Dedifferentiated amniotic fluid mesenchymal stem cell (primary cell): Measurements from ENCODE around the gene GPR42.
A peak's percentile ranks its signal among the peaks of the same experiment; 100 is the strongest.
"Not testable (repeated sequence)": the region's sequence is repeated elsewhere in the genome, so short reads cannot be mapped to it uniquely, and the experiment has no call there.

Experiments
- DNase-seq: peaks from one replicate; pipeline ENCODE4 v3.0.0-alpha.2; 2016; ENCODE audit errors: extremely low spot score

GPR42 gene

DNA sequence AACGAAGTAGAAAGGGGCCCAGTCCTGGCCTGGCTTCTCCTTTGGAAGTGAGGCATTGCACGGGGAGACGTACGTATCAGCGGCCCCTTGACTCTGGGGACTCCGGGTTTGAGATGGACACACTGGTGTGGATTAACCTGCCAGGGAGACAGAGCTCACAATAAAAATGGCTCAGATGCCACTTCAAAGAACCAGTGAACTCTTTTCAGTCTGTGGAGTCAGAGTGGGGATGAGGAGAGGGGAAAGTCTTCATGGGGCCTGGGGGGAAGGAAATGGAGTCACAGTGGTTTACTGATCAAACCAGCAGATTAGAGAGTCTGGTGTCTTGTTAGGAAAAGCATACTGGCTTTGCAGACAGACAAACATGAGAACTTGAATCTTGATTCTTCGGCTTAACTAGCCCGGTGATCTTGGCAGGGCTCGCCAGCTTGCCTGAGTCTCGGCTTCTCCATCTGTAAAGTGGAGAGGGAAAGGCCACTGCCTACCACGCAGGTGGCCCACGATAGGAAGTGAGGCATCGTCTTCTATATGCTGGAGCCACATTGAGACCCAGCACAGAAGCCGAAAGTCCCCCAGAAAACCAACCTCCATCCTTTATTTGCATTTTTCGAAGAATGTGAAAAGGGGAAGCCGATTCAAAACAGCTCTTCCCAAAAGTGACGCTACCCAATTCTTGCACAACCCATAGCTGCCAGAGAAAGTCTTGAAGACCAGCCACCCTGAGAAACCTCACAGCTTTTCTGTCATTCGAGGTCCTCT is 23.5 kb upstream of the GPR42 start, which contains the start of gene FFAR1:
TSS of gene FFAR1 (plus strand) at position 732 of the 759 bp plus-strand sequence. CDS start 3,650 bp downstream, outside the sequence.
- DNase-seq, result no peak

DNA sequence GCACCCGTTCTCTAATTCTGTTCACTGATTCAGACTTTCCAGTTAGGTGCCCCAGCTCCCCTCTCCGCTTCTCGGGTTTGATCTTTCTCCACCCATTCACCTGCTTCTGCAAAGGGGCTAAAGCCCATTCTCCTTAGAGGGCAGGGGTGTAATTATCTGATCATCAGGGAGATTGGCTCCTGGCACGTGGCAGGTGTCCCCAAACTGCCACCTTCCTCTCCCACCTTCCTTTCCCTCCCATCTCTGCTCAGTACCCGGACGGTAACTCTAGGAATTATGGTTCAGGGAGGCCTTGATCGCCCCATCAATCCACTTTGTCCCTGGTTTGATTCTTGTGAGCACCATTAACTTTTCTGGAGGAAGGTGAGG is 23.0 kb upstream of the GPR42 start:
- DNase-seq, result no peak

DNA sequence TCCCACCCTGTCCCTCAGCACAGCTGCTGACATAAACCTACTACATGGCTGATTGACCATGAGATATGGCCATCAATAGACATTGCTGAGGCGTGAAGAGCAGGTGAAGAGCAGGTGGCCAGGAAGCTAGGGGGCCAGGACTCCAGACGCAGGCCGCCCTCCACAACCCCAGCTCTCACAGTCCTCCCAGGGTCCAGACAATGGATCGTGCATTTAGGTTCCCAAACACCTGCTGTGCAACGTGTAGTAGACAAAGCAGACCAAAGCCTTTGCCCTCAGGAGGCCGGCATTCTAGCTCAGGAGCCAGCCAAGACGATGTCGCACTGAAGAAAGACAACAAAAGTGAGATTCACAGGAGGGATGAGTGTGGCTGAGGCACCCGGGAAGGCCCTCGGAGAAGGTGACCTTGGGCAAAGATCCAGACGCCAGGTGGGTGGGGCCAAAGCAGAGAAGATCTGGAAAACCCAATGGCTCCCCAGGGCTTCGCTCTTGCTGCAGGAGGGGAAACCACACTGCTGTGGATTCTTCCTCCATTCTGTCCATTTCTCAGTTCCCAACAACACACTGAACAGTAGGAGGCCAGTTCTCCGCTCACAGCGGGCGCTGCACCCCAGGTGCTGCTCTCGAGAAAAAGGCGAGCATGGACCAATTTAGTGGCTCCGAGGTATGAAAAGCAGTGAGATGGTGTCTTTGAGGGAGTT is 21.8 kb upstream of the GPR42 start:
- no peak for DNase-seq

DNA sequence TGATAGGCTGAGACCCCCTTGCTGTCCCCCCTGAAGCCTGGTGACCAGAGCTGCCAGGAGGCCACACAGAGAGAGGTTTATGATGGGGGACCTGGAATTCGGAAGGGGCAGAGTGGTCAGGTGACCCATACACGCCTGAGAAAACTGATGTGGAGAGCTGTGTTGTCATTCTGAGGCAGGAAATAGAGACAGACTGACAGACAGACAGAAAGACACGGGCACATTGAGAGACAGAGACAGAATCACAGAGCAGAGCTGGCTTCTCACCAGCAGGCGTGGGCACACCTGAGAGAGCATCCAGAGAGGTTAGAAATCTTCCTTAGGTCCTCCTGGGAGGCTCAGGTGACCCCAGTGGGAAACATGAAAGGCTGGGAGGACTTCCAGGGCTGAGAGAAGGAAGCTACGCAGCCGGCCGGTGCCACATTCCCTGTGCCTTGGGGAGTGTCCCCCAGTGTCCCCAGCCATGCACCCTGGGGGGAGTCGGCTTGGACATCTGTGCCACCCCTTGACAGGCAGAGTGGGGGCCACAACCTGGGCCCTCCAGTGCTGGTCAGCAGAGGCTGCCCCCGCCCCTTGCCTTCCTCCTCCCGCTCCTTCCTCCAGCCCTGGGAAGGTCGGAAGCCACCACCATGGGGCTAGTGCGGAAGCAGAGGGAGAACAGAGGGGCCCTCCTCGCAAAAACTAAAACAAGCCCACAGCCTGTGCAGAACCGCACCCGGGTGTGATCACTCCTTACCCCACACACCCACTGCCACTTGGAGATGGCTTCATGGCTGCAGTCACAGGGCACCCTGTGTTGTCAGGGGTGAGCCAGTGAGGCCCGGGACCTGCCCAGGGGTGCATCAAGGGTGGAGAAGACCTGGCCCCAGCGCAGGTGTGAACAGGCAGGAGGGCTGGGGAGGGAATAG is 21.0 kb upstream of the GPR42 start:
- no peak for DNase-seq

DNA sequence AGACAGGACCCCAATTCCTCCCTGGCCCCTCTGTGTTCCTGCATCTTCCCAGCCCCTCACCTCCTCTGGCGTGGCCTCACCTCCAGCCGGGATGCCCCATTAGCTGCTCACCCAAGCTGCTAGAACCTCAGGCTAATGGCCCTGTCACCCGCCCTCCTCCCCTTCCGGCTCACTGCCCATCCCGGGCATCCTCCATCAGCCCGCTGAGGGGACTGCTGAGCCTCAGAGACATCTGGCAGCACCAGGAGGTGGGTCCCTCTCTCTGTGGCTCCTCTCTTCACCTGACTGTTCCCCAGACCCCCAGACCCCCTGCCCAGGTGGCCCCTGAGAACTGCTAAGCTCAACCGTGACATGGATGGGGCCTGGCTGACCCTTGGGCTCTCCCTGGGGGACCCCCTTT is 20.3 kb upstream of the GPR42 start:
- no peak for DNase-seq

DNA sequence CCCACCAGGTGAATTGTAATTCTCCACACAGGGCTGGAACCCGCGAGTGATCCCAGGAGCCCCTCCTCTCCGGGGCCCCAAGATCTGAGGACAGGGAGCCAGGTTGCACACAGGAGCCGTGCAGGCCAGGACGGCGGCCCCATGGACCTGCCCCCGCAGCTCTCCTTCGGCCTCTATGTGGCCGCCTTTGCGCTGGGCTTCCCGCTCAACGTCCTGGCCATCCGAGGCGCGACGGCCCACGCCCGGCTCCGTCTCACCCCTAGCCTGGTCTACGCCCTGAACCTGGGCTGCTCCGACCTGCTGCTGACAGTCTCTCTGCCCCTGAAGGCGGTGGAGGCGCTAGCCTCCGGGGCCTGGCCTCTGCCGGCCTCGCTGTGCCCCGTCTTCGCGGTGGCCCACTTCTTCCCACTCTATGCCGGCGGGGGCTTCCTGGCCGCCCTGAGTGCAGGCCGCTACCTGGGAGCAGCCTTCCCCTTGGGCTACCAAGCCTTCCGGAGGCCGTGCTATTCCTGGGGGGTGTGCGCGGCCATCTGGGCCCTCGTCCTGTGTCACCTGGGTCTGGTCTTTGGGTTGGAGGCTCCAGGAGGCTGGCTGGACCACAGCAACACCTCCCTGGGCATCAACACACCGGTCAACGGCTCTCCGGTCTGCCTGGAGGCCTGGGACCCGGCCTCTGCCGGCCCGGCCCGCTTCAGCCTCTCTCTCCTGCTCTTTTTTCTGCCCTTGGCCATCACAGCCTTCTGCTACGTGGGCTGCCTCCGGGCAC is 19.3 kb upstream of the GPR42 start:
- no peak for DNase-seq

DNA sequence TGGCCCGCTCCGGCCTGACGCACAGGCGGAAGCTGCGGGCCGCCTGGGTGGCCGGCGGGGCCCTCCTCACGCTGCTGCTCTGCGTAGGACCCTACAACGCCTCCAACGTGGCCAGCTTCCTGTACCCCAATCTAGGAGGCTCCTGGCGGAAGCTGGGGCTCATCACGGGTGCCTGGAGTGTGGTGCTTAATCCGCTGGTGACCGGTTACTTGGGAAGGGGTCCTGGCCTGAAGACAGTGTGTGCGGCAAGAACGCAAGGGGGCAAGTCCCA is 18.8 kb upstream of the GPR42 start:
- no peak for DNase-seq

DNA sequence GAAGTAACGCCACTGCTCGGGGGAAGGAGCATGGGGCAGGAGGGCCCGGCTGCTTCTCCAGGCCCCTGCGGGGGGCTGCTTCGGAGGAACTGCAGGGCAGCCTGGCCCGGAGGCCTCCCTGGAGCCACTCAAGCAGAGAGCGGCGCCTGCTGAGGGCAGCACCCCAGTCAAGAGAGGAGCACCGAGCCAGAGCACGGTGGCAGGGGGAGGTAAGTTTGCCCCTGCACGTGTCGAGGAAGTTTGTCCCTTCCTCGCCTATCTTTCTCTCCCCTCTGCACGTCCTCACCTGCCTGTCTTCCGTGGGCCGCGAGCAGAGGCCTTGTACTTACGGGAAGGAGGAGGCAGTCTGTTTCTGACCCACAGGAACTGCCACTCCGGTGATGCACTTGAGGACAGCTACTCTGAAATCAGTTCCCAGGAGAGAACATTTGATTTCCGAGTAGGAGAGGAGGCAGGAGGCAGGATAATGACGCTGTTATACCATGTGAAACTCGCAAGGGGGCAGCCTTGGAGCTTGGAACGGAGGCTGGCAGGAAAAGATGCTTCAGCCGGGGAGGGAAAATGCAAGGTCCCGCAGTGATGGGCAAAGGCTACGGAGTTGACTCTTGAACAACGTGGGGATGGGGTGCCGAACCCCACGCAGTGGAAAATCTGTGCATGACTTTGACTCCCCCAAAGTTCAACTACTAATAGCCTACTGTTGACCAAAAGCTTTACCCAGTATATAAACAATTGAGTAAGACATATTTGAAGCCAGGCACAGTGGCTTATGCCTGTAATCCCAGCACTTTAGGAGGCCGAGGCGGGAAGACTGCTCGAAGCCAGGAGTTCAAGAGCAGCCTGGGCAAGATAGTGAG is 18.2 kb upstream of the GPR42 start:
- peak; percentile 52 for DNase-seq

DNA sequence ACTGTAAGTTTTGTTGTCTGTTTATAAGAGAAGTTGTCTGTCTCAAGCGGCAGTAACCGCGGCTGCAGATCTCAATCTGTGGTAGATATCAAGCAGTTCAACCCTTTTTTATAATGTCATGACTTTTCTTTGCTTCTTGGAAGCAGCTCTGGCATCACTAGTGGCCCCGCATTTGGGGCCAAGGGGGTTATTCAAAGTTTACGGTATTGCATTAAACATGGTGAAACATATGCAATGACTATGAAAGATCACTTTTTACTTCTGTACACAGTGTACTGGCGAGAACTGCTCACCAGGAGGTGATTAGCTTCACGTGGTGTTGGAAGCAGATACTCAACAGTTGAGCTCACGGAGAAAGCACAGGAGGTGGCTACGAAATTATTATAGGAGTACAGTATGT is 17.2 kb upstream of the GPR42 start:
- DNase-seq, result no peak

- no peak for DNase-seq
Observed at GRCh38 chr19:35354898-35355297, 16.0 kb upstream of the GPR42 start.

- DNase-seq, result no peak
Observed at GRCh38 chr19:35355791-35356460, 14.9 kb upstream of the GPR42 start.

- no peak for DNase-seq
Observed at GRCh38 chr19:35357867-35358573, 12.8 kb upstream of the GPR42 start, which contains the start of gene FFAR3. Gene FFAR3, plus strand, starts transcription at chr19:35358460. Its CDS starts 431 bp downstream, at chr19:35358891.

- not testable (repeated sequence) for DNase-seq
Observed at GRCh38 chr19:35358834-35359233, 12.0 kb upstream of the GPR42 start.

DNA sequence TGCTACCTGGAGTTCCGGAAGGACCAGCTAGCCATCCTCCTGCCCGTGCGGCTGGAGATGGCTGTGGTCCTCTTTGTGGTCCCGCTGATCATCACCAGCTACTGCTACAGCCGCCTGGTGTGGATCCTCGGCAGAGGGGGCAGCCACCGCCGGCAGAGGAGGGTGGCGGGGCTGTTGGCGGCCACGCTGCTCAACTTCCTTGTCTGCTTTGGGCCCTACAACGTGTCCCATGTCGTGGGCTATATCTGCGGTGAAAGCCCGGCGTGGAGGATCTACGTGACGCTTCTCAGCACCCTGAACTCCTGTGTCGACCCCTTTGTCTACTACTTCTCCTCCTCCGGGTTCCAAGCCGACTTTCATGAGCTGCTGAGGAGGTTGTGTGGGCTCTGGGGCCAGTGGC is 11.5 kb upstream of the GPR42 start:
- DNase-seq, result not testable (repeated sequence)

DNA sequence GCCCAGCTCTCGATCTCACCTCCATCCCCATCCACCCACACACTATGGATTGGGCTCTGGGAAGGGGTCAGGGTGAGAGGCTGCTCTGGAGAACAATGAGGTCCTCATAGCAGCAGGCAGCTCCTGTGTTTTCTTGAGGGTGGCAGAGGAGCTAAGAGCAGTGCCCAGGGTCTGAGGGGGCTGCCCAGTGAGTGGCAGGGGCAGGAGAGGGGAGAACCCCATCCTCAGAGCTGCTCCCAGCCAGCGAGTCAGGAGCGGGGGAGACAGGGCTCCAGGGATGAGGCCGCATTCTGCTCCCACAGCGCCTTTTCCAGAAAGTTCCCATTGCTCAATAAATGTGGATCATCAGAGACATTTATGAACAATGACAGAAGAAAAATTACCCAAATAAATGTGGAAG is 10.8 kb upstream of the GPR42 start:
- DNase-seq, result not testable (repeated sequence)

DNA sequence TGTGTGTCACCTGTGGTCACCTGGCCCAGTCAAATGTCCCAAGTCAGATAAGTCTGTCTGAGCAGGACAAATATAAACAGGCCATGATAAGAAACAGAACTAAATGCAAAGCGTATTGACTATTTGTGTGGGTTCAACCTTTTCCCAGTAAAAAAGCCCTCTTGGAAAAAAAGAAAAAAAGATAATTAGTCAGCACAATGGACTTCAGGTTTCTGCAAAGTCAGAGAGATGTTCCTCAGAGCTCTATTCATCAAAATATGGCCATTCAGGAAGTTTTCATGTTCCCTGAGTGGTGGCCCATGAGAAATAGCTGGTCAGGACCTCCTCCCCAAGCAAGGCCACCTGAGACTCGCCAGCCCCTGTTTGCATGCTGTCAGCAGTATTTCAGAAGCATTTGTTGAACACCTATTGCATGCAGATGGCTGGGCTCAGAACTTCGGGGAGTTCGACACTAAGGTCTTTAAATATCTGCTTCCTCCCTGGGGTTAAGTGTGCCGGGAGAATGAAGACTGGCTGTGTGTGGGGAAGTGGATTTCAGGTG is 9.9 kb upstream of the GPR42 start:
- DNase-seq, result no peak

GRCh38 chr19:35362261-35363000 is 8.4 kb upstream of the GPR42 start:
- DNase-seq, result no peak

- DNase-seq, result no peak
Observed at GRCh38 chr19:35363001-35363590, 7.8 kb upstream of the GPR42 start.
